GM20431 (cell line): ENCODE data around the gene DDX52.

ENCODE experiments used
- in situ Hi-C: fragments of 300-500 bp; cut with MseI, MboI; formaldehyde crosslinking; loops from one replicate; pipeline ENCODE4 v1.15.0; 2020; ENCODE audit warnings: low sequenced_read_pairs; ENCODE audit not compliant: unreplicated experiment

Gene DDX52

DNA sequence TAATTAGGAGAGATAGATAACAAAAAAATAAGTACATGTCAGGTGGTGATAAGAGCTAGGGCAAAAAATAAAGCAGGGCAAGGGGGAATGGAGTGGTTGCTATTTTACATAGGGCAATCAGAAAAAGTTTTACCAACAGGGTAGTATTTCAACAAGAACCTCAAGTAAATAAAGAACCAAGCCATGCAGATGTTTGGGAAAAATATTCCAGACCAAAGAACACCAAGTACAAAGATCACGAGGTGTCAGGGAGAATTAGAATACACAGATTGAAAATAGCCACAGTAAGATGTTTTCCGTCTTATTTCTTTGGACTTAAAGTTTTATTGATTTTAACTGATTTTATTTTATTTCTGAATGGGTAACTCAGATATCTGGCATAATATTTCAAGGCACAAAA lies 45.1 kb downstream of the DDX52 start:
- in situ Hi-C loops: no loop called here

DNA sequence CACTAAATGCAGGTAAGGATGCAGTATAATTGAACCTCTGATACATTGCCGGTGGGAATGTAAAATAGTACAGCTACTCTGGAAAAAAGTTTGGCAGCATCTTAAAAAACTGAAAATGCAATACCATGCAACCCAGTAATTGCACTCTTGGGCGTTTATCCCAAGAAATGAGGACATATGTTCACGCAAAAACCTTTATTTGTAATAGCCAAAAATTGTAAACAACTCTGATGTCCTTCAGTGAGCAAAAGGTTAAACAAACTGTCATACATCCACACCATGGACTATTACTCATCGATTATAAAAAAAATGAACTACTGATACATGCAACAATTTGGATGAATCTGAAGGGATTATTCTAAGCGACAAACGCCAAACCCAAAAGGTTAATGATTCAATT lies 51.0 kb downstream of the DDX52 start:
- in situ Hi-C loops: no loop called here

DNA sequence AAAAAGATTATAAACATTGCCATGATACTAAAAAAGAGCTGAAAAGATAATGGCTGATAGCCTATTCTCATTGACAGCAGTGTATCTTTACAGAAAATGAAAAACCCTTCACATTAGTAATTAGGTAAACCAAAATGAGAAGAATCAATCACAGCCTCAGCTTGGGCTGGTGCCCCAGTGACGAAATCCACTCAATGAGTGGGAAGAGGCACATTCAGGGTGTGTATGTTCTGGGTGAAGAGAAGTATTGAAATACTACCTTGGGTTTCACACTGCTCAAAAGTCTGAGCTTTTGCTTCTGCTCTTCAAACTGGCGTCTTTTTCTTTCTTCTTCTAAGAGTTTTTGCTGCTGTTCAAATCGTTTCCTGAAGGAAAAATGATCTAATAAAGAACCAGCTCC lies 58.2 kb downstream of the DDX52 start:
- in situ Hi-C loops: no loop called here

DNA sequence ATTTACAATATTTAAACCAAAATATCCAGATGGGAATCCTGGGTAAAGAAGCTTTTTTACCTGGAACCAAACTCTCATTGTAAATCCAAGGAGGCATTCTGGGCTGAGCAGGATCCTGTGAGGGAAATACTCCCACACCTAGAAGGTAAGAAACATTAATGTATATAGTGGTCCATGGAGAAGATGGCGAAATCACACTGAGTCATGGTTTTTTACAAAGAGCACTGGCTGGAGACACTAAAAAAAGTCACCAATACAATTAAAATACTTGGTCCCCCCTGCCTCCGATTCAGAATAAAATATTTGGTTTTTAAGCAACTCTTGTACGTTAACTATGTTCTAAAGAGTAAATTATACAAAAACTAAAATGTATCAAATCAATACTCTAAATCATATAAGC lies 67.0 kb downstream of the DDX52 start:
- in situ Hi-C loops: no loop called here

DNA sequence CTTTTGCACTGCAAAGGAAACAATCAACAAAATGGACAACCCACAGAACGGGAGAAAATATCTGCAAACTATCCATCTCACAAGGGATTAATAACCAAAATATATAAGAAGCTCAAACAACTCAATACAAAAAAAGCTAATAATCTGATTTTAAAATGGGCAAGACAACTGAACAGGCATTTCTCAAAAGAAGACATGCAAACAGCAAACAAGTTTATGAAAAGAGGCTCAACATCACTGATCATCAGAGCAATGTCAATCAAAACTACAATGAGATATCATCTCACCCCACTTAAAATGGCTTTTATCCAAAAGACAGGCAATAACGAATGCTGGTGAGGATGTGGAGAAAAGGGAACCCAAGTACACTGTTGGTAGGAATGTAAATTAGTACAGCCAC lies 68.8 kb downstream of the DDX52 start:
- in situ Hi-C loops: no loop called here

DNA sequence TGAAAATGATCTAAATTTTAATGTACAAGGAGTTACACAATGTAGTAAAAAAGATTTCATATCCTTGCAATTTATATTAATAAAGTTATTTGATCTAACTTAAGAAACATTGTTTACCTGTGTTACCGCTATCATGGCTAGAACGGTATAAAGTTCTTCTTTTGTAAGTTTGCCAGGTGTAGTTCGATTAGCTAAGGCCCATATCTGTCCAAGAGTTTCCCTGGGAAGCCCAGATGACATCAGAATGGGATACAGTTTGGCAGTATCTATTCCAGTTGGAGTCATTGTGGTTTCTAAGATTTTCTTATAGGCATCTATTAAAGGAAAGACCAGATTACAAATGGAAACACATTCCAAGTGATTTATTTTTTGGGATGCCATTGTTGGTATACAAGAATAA lies 71.6 kb downstream of the DDX52 start:
- in situ Hi-C loops: no loop called here

DNA sequence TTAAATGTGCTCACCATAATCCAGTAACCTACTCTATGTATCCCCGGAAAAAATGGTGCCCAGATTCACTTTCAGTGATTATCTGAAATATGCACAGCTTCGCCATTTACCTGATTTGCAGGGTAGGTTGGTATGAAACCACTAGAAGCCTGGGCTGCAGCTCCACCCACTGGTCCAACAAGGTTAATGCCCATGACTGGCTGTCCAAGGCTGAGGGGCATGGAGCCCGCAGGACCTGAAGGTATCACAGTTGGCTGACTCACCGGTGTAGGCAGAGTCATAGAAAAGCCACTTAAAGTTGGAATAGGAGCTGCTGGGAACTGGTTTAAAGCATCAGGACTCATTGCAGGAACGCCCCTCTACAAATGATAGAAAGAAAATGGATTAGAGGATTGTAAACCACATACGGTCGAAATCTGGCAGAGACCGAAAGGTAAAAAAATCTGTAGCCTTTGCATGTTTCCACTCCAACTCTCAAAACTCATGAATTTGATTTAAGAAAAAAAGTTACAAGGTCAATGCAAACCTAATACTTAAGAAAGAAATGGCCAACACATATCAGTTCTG lies 72.6 kb downstream of the DDX52 start:
- in situ Hi-C loops: no loop called here

DNA sequence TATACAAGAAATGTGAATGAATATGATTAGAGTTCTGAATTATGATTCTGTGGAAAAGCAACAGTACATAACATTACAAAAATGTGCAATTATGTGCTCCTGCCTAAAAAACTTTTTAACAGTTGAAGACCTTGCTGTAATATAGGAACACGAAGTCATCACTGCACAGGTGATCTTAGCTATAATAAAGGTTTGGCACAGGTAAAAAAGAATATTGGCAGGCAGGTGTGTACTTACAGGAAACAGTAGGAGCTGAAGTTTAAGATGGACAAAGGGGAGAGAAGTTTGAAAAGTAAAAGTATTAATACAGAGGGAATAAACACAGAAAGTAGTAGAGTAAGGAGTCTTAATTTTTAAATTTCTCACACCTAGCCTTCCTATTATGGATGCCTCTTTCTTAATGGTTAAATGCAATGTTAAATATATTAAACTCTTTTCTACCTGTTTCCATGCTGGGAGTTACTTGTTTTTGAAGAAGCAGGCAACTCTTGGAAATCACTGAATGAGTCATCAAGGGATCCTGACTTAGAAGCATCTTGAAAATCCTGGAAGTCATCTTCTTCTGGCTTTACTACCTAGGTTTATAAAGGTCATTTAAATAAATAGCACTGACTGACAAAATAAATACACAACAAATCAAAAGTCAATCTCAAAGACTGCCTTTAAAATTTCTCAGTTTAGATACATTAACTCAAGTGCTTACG lies 74.7 kb downstream of the DDX52 start:
- in situ Hi-C loops: no loop called here

DNA sequence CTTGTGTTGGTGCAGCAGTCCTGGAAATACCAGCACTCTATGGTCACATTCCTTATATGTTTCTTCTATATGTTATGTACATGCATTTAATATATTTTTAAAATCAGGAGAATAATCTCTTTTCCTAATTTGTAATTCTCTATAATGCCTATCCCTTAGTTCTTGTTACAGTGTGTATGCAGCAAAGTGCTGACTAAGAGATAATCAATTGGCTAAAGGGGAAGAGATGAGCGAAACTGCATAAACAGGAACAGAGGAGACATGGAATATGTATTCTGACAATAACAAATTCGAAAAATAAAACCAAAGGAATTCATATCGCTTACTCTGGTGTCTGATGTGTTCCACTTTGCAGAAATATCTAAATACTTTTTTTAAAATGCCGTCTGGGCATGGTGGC lies 75.7 kb downstream of the DDX52 start:
- in situ Hi-C loops: no loop called here

DNA sequence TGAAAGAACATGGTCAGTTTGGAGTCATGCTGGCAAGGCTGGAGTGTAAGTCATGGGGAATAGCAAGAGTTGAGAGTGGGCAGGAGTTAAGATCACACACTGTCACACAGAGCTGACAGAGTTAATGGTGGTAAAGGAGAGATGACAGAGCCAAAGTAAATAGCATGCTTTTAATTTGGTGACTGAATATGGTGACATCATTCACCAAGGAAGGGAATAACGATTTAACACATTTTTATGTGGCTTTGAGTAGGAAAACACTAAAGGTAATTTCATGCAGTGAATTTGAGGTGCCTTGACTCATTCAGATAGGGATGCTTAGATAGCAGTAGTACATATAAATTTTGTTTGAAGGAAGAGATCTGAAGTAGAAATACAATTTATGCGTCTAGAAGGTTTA lies 76.1 kb downstream of the DDX52 start:
- in situ Hi-C loops: no loop called here

DNA sequence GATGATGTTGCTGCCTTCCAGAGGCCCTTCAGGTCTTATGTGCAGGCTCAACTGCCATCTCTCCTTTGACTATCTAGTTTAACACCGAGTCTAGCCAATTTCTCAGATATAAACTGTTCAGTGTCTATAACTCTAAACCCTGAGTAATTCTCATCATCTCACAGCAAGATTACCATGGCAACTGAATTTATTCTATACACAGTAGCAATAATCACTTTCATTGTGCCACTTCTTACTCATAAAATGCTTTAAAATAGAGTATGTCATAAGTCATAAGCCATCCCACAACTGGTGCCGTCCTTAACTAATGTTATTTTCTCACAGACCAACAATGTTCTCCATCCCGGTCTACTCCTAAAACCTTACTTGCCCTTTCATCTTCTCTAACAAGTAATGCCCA lies 79.0 kb downstream of the DDX52 start:
- in situ Hi-C loops: no loop called here

DNA sequence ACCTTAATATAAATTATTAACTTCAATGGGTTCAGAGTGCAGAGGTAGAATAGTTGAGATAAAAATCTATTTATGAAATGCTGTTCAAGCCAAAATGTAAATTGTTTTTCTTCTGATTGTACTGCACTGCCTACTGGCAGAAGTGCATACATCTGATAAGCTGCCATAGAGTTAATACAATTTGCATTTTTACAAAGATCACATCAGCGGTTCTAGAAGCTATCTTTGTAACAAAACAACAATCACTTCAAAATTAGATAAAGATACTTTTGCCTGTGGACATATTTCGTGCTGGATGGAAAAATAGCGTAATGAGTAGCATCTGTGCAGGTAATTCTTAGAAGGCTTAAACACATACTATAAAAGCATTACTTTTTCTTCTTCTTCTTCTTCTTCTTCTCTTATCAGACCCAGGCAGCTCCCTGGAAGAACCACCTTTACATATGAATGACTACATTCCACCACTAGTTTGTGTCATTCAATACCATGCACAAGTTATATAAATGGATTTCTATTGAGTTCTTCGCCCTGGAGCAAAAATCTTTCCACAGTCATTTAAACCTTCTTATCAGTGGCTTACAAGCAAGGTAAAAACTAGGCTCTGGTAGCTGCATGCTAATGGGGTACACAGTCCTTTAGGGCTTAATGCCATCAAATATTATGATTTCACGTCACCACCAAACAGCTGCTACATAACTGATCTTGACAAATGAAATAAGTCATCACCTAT lies 81.1 kb downstream of the DDX52 start:
- in situ Hi-C loops: no loop called here
